OCI-LY3 (cell line): ENCODE results near the gene IL13RA1.

Experiments used
- CTCF ChIP-seq: fragments of 200-600, 300-600 bp; sonication (generic); IDR thresholded peaks from 2 replicates; pipeline ENCODE4 v1.5.1; 2014; ENCODE audit warnings: antibody characterized with exemption, low read length, low read depth
- EZH2phosphoT487 ChIP-seq: fragments of 200-600 bp; shearing (Covaris generic); IDR thresholded peaks from 2 replicates; pipeline ENCODE4 v1.6.1; 2018; ENCODE audit warnings: antibody characterized with exemption, mixed run types, low read depth

- TF ChIP-seq CTCF, result no peak
- no peak for TF ChIP-seq EZH2phosphoT487
Observed at GRCh38 chrX:118718737-118719136, 8.7 kb upstream of the IL13RA1 start.
